Coronary artery (tissue), 2 donors: ENCODE measurements around the gene RBSN.

ENCODE experiments used
- DNase-seq: peaks from one replicate; pipeline ENCODE4 v3.0.0-alpha.2; 2017; ENCODE audit warnings: low spot score
- H3K27ac ChIP-seq, 2 donors: fragments of 200-600 bp; sonication (generic); one replicate each; pipeline ENCODE4 v1.5.1; 2016 to 2019
- H3K4me3 ChIP-seq: fragments of 200-600 bp; sonication (generic); 2 replicates; pipeline ENCODE4 v1.5.1; 2016; ENCODE audit warnings: mild to moderate bottlenecking, moderate library complexity
- CTCF ChIP-seq: fragments of 200-600 bp; sonication (generic); IDR thresholded peaks from one replicate; pipeline ENCODE4 v1.5.1; 2019; ENCODE audit warnings: antibody characterized with exemption

The RBSN gene

GRCh38 chr3:15038306-15038705, 60.6 kb downstream of the RBSN start:
- TF ChIP-seq CTCF = no peak
- no peak for DNase-seq
- no peak overlapping the region for H3K27ac ChIP-seq

GRCh38 chr3:15033103-15033502, 65.8 kb downstream of the RBSN start:
- no peak for TF ChIP-seq CTCF
- no peak overlapping the region for H3K27ac ChIP-seq
- H3K4me3 ChIP-seq = no peak overlapping the region
- no peak for DNase-seq

More at GRCh38 chr3:15038306-15038705, 60.6 kb downstream of the RBSN start:
- H3K4me3 ChIP-seq = no peak overlapping the region

GRCh38 chr3:15032650-15033049, 66.3 kb downstream of the RBSN start:
- no peak overlapping the region for H3K4me3 ChIP-seq
- TF ChIP-seq CTCF = no peak
- DNase-seq = no peak
- no peak overlapping the region for H3K27ac ChIP-seq

GRCh38 chr3:15029625-15030024, 69.3 kb downstream of the RBSN start:
- DNase-seq = no peak
- H3K27ac ChIP-seq = no peak overlapping the region
- TF ChIP-seq CTCF = no peak
- H3K4me3 ChIP-seq = no peak overlapping the region

- Histone ChIP-seq H3K27ac (no peak overlapping the region), H3K4me3 (no peak overlapping the region)
- no peak for DNase-seq
- TF ChIP-seq CTCF = no peak
These were observed 75.2 kb downstream of the RBSN start for GRCh38 chr3:15023719-15024118.

- no peak overlapping the region for H3K4me3 ChIP-seq
- DNase-seq = no peak
- TF ChIP-seq CTCF = no peak
- H3K27ac ChIP-seq = no peak overlapping the region
These were observed 75.7 kb downstream of the RBSN start for GRCh38 chr3:15023249-15023648.
